Mesothelial cell of epicardium (in vitro differentiated cells): ENCODE data around the gene TAS2R40. TPM values are rescaled to one million over a fixed set of nuclear protein-coding genes. Genes with fewer than 3 reads are reported as not detected.

Source experiments
- total RNA-seq: library from RNA; stranded (reverse); gene quantifications from 3 replicates; pipeline ENCODE4 v1.2.1, GENCODE V29; 2021

TAS2R40 gene
- total RNA-seq, 1 donor from 2014 or later, result not detected

Other genes with a start within 250 kb of the TAS2R40 start
- gene OR9A2, start 194.9 kb upstream of the TAS2R40 start, total RNA-seq, result 0.29 to 0.42 TPM (median 0.33 TPM) in 3 replicates
- not detected in 3 replicates for gene OR6V1, start 169.7 kb upstream of the TAS2R40 start, total RNA-seq
- not detected in 3 replicates for gene PIP, start 90.0 kb upstream of the TAS2R40 start, total RNA-seq
- not detected in 3 replicates for gene TAS2R39, start 38.6 kb upstream of the TAS2R40 start, total RNA-seq
- 86.7 to 98.8 TPM (median 92.8 TPM) in 3 replicates for gene GSTK1, start 41.4 kb downstream of the TAS2R40 start, total RNA-seq
- gene TMEM139, start 62.9 kb downstream of the TAS2R40 start, total RNA-seq, result 6.1 to 10.1 TPM (median 7.9 TPM) in 3 replicates
- 53.3 to 56.5 TPM (median 55.4 TPM) in 3 replicates for gene CASP2, start 66.3 kb downstream of the TAS2R40 start, total RNA-seq
- gene CLCN1, start 94.1 kb downstream of the TAS2R40 start, total RNA-seq, result 0.07 to 0.16 TPM (median 0.11 TPM) in 3 replicates
- gene FAM131B, start 140.7 kb downstream of the TAS2R40 start, total RNA-seq, result 5.6 to 6.1 TPM (median 5.8 TPM) in 3 replicates
- gene ZYX, start 159.3 kb downstream of the TAS2R40 start, total RNA-seq, result 284 to 295 TPM (median 290 TPM) in 3 replicates
- 23.2 to 28.8 TPM (median 27.3 TPM) in 3 replicates for gene EPHA1, start 186.8 kb downstream of the TAS2R40 start, total RNA-seq
- not detected in 3 replicates for gene TAS2R60, start 221.4 kb downstream of the TAS2R40 start, total RNA-seq